SK-N-SH (cell line): ENCODE results near the gene LEFTY1. TPM values are rescaled to one million over a fixed set of nuclear protein-coding genes. Genes with fewer than 3 reads are reported as not detected.
A peak's percentile ranks its signal among the peaks of the same experiment; 100 is the strongest.

Experiments
- CTCF ChIA-PET: fragments of 300-600, 350-600 bp; formaldehyde crosslinking; extraction: SDS; loops from one replicate; lab custom pipeline; 2021; lab: Yijun Ruan, JAX
- POLR2A ChIA-PET: fragments of 350-600 bp; sonication (Branson Sonifier 250); formaldehyde crosslinking; extraction: SDS; loops from one replicate; lab custom pipeline; 2020; ENCODE audit warnings: antibody characterized with exemption, inconsistent platforms; lab: Yijun Ruan, JAX
- DNase-seq: peaks from one replicate; pipeline ENCODE4 v3.0.0; 2012
- H2AFZ ChIP-seq: fragments of 200-600 bp; sonication (generic); 2 replicates; pipeline ENCODE4 v1.8.1; 2016; ENCODE audit warnings: antibody characterized with exemption, mild to moderate bottlenecking, low read depth
- H3F3A ChIP-seq: fragments of 200-600 bp; sonication (generic); replicated peaks from 2 replicates; pipeline ENCODE3; 2016; ENCODE audit warnings: antibody characterized with exemption, mild to moderate bottlenecking; ENCODE audit not compliant: insufficient read depth
- H3K27ac ChIP-seq, 2 experiments: fragments of 200-500 bp in 1 of 2; fragments of 200-600 bp in 1 of 2; sonication (Bioruptor generic) in 1 of 2; sonication (generic), shearing (Covaris generic) in 1 of 2; 2 replicates each; pipeline versions ENCODE4 v1.5.1 to v1.6.1; 2014 to 2016; ENCODE audit warnings: low read depth in 2 of 2, inconsistent platforms in 1 of 2, low read length in 1 of 2, mild to moderate bottlenecking in 1 of 2, mixed read lengths in 1 of 2
- H3K27me3 ChIP-seq: fragments of 200-600 bp; sonication (generic), shearing (Covaris generic); 2 replicates; pipeline ENCODE4 v1.6.1; 2016; ENCODE audit warnings: mixed run types; ENCODE audit not compliant: insufficient read depth
- H3K36me3 ChIP-seq, 2 experiments: fragments of 200-500 bp in 1 of 2; fragments of 200-600 bp in 1 of 2; sonication (Bioruptor generic) in 1 of 2; sonication (generic) in 1 of 2; replicated peaks in 1 of 2; 2 replicates each; pipeline versions ENCODE3 to v1.5.1; 2014 to 2016; ENCODE audit warnings: low read length in 1 of 2, mild to moderate bottlenecking in 1 of 2; ENCODE audit not compliant: insufficient read depth in 2 of 2, control insufficient read depth in 1 of 2
- H3K4me1 ChIP-seq, 2 experiments: fragments of 200-500 bp in 1 of 2; fragments of 200-600 bp in 1 of 2; sonication (Bioruptor generic) in 1 of 2; sonication (generic), shearing (Covaris generic) in 1 of 2; 2 replicates each; pipeline versions ENCODE4 v1.5.1 to v1.6.1; 2014 to 2016; ENCODE audit warnings: low read depth in 1 of 2, low read length in 1 of 2, mixed run types in 1 of 2; ENCODE audit not compliant: insufficient read depth in 2 of 2, control insufficient read depth in 1 of 2
- H3K4me2 ChIP-seq: fragments of 200-600 bp; sonication (generic), shearing (Covaris generic); 2 replicates; pipeline ENCODE4 v1.6.1; 2017; ENCODE audit warnings: mixed run types
- H3K4me3 ChIP-seq, 2 experiments: fragments of 200-500 bp in 1 of 2; fragments of 200-600 bp in 1 of 2; sonication (Bioruptor generic) in 1 of 2; sonication (generic), shearing (Covaris generic) in 1 of 2; 2 replicates each; pipeline versions ENCODE4 v1.5.1 to v1.8.1; 2014 to 2016; ENCODE audit warnings: low read depth in 2 of 2, inconsistent platforms in 1 of 2, low read length in 1 of 2, mild to moderate bottlenecking in 1 of 2, mixed read lengths in 1 of 2, moderate library complexity in 1 of 2
- H3K79me2 ChIP-seq: fragments of 200-600 bp; sonication (generic); 2 replicates; pipeline ENCODE4 v1.8.1; 2017; ENCODE audit warnings: mild to moderate bottlenecking; ENCODE audit not compliant: insufficient read depth
- H3K9ac ChIP-seq: fragments of 200-600 bp; sonication (generic); 2 replicates; pipeline ENCODE4 v1.6.1; 2017; ENCODE audit warnings: mixed run types
- H3K9me2 ChIP-seq: fragments of 200-600 bp; sonication (generic); 2 replicates; pipeline ENCODE4 v1.6.1; 2017; ENCODE audit warnings: mixed run types
- H3K9me3 ChIP-seq: fragments of 200-600 bp; sonication (generic); 2 replicates; pipeline ENCODE4 v1.6.1; 2017; ENCODE audit warnings: mixed run types, mild to moderate bottlenecking, moderate library complexity
- H4K20me1 ChIP-seq: fragments of 200-600 bp; sonication (generic); 2 replicates; pipeline ENCODE4 v1.6.1; 2017; ENCODE audit warnings: mild to moderate bottlenecking, mixed run types; ENCODE audit not compliant: insufficient read depth
- EP300 ChIP-seq, 2 experiments: IDR thresholded peaks; 2 replicates each; pipeline versions ENCODE4 v1.4.0 to v1.6.1; 2012; ENCODE audit warnings: borderline replicate concordance in 1 of 2, low read depth in 1 of 2, low read length in 1 of 2
- FOXJ3 ChIP-seq: sonication (generic); formaldehyde crosslinking; IDR thresholded peaks from 2 replicates; pipeline ENCODE4 v1.5.1; 2020; ENCODE audit warnings: mild to moderate bottlenecking, missing genetic modification reagents
- GABPA ChIP-seq: IDR thresholded peaks from 2 replicates; pipeline ENCODE4 v1.4.0; 2012; ENCODE audit warnings: low read depth, mild to moderate bottlenecking
- MEF2A ChIP-seq: IDR thresholded peaks from 2 replicates; pipeline ENCODE4 v1.4.0; 2012; ENCODE audit warnings: low read depth, borderline replicate concordance
- NRF1 ChIP-seq: IDR thresholded peaks from 2 replicates; pipeline ENCODE4 v1.6.1; 2012; ENCODE audit warnings: low read depth, mild to moderate bottlenecking, low read length
- PBX3 ChIP-seq: IDR thresholded peaks from 2 replicates; pipeline ENCODE4; 2012
- POLR2AphosphoS5 ChIP-seq: IDR thresholded peaks from 2 replicates; pipeline ENCODE4 v1.6.1; 2012; ENCODE audit warnings: low read depth, low read length
- RAD21 ChIP-seq: IDR thresholded peaks from 2 replicates; pipeline ENCODE4 v1.6.1; 2012; ENCODE audit warnings: mild to moderate bottlenecking, low read length
- RFX5 ChIP-seq: IDR thresholded peaks from 2 replicates; pipeline ENCODE4 v1.6.1; 2012; ENCODE audit warnings: mild to moderate bottlenecking, improper control_type of control experiment, low read length
- RXRA ChIP-seq: IDR thresholded peaks from 2 replicates; pipeline ENCODE4 v1.4.0; 2012; ENCODE audit warnings: low read depth, mild to moderate bottlenecking, borderline replicate concordance
- SIN3A ChIP-seq: IDR thresholded peaks from 2 replicates; pipeline ENCODE4 v1.6.1; 2012; ENCODE audit warnings: low read depth, mild to moderate bottlenecking, low read length, moderate library complexity, borderline replicate concordance
- SMC3 ChIP-seq: IDR thresholded peaks from 2 replicates; pipeline ENCODE4 v1.6.1; 2012; ENCODE audit warnings: low read depth, low read length, improper control_type of control experiment
- TAF1 ChIP-seq: IDR thresholded peaks from 2 replicates; pipeline ENCODE4 v1.6.1; 2012; ENCODE audit warnings: low read depth, mild to moderate bottlenecking, low read length, moderate library complexity, borderline replicate concordance
- TCF12 ChIP-seq: IDR thresholded peaks from 2 replicates; pipeline ENCODE4 v1.4.0; 2012
- TEAD4 ChIP-seq: IDR thresholded peaks from 2 replicates; pipeline ENCODE4 v1.4.0; 2012; ENCODE audit warnings: mild to moderate bottlenecking, borderline replicate concordance; ENCODE audit not compliant: insufficient read depth
- USF1 ChIP-seq: IDR thresholded peaks from 2 replicates; pipeline ENCODE4 v1.4.0; 2012; ENCODE audit warnings: low read depth, borderline replicate concordance
- YY1 ChIP-seq: IDR thresholded peaks from 2 replicates; pipeline ENCODE4 v1.4.0; 2012; ENCODE audit warnings: low read depth, mild to moderate bottlenecking
- WGBS: methylation state at CpG from one replicate; pipeline ENCODE4 v1.1.6; 2017; ENCODE audit warnings: low lambda C conversion rate; 5-methylcytosine and 5-hydroxymethylcytosine counted together
- polyA plus RNA-seq, 3 experiments: library from polyadenylated mRNA; depleted of rRNA; stranded (reverse); fragments of >200 nt; gene quantifications; 2 replicates each; pipeline ENCODE4 v1.2.3, GENCODE V29; 2012

Gene LEFTY1
- polyA plus RNA-seq, 1 of the 3 experiments (the other 2 are of a cell fraction) = 0.07 TPM

DNA sequence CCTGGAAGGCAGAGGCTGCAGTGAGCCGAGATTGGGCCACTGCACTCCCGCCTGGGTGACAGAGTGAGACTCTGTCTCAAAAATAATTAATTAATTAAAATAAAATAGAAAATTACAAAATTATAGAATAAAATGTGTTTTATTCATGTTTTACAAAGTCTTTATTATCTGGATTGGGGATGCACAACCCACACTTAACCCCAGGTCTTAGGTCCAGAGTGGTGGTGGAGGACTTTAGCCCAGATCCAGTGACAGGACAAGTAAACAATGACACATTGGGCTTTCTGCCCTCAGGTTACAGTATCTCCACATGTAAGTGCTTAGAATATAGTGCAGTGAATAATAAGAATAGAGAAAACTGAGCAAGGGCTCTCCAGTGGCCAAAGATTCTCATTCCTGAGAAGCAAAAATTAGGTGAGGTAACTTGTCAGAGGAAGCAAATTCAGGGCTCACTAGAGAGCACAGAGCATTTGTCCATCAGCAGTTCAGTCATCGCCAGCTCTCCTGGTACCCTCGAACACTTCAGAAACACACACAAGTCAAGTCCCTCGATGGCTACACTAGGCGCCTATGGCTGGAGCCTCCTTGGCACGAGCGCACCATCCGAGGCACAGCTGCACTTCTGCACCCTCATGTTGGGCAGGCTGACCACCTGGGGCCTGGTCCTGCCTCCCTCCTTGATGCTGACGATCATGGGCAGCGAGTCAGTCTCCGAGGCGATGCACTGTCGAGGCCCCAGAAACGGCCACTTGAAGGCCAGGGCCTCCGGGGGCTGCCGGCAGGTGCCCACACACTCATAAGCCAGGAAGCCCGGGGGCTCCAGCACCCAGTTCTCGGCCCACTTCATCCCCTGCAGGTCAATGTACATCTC, 2.6 kb downstream of the LEFTY1 start:
- Histone ChIP-seq H4K20me1 (no peaks in the 10 kb centered on the region), H3F3A (no peaks in the 10 kb centered on the region), H3K4me3 (no peak overlapping the region), H3K36me3 (no peaks in the 10 kb centered on the region), H3K79me2 (peaks cover 6% of the 10 kb centered on the region; the same call in 1 of the 2 replicates), H3K27me3 (no peaks in the 10 kb centered on the region), H3K27ac (no peak overlapping the region), H2AFZ (no peak overlapping the region), H3K9ac (no peak overlapping the region), H3K4me1 (peaks cover 0 to 3% of the 10 kb centered on the region in 2 experiments; a peak in 1 of 4 replicates), H3K4me2 (no peak overlapping the region), H3K9me2 (no peaks in the 10 kb centered on the region), H3K9me3 (no peaks in the 10 kb centered on the region)
- CTCF ChIA-PET = interaction anchor here (1.1 kb wide), 1 partner anchor 412 kb away, joined by 4 read pairs; no protein-coding TSS in a partner anchor
- DNase-seq = no peak
- WGBS = 89% methylated on average over 10 of the region's 19 CpGs
- TF ChIP-seq GABPA (no peak), YY1 (no peak), SIN3A (no peak)
- POLR2A ChIA-PET = no interaction called here

GRCh38 chr1:225885336-225885735, 3.6 kb downstream of the LEFTY1 start:
- H3K79me2 ChIP-seq = peaks cover 7% of the 10 kb centered on the region; the same call in 1 of the 2 replicates
- no peak for TF ChIP-seq SMC3
- no peak for TF ChIP-seq POLR2AphosphoS5
- no peak for TF ChIP-seq GABPA
- no peak for TF ChIP-seq RXRA
- no peak for TF ChIP-seq RAD21
- TF ChIP-seq TEAD4 = no peak
- TF ChIP-seq, all 33 proteins: peak for 0
- Histone ChIP-seq H3K4me3 (no peak overlapping the region), H3K27me3 (no peaks in the 10 kb centered on the region), H3K9ac (no peak overlapping the region), H3K27ac (no peak overlapping the region), H3F3A (no peaks in the 10 kb centered on the region), H3K4me1 (peaks cover 0 to 14% of the 10 kb centered on the region in 2 experiments; a peak in 1 of 4 replicates), H2AFZ (no peak overlapping the region), H4K20me1 (no peaks in the 10 kb centered on the region), H3K36me3 (no peaks in the 10 kb centered on the region), H3K9me3 (no peaks in the 10 kb centered on the region), H3K4me2 (no peak overlapping the region), H3K9me2 (no peaks in the 10 kb centered on the region)
- no peak for DNase-seq
- CTCF ChIA-PET = interaction anchor here (1.8 kb wide), 1 partner anchor 410 kb away, joined by 6 read pairs; no protein-coding TSS in a partner anchor
- POLR2A ChIA-PET = no interaction called here
- WGBS = 96% methylated on average over 5 of the region's 6 CpGs

GRCh38 chr1:225883616-225884265, 5.2 kb downstream of the LEFTY1 start:
- 94% methylated on average over 11 of the region's 11 CpGs for WGBS
- Histone ChIP-seq H3K27ac (no peak overlapping the region), H3K4me2 (peak overlapping the region; percentile 94; the same call in 1 of the 2 replicates), H3K4me3 (no peak overlapping the region), H2AFZ (peak overlapping the region; percentile 96; the same call in 1 of the 2 replicates), H4K20me1 (no peaks in the 10 kb centered on the region), H3K36me3 (no peaks in the 10 kb centered on the region), H3K9ac (no peak overlapping the region), H3K4me1 (peaks cover 0 to 24% of the 10 kb centered on the region in 2 experiments; a peak in 1 of 4 replicates), H3K27me3 (no peaks in the 10 kb centered on the region), H3K9me3 (no peaks in the 10 kb centered on the region), H3F3A (no peaks in the 10 kb centered on the region), H3K9me2 (no peaks in the 10 kb centered on the region), H3K79me2 (peaks cover 7% of the 10 kb centered on the region; the same call in 1 of the 2 replicates)
- TF ChIP-seq MEF2A (no peak), FOXJ3 (CRISPR knock-in tag) (no peak), USF1 (no peak), NRF1 (no peak), TCF12 (no peak), PBX3 (no peak), TAF1 (no peak), RFX5 (no peak), SIN3A (no peak), GABPA (no peak), EP300 (IDR thresholded peaks at IDR 0.05; ENCODE audit: borderline replicate concordance in 1 of 2, low read depth in 1 of 2, low read length in 1 of 2) (no peak)
- POLR2A ChIA-PET = interaction anchor here (1.4 to 2.7 kb wide), 2 partner anchors 32 to 106 kb away, joined by 4 to 7 read pairs; partner anchors contain the start of gene SRP9
- no peak for DNase-seq
- CTCF ChIA-PET = interaction anchor here (1.8 to 3.9 kb wide), 2 partner anchors 409 kb away, joined by 6 to 21 read pairs; no protein-coding TSS in a partner anchor
